ENCODE results near the gene TLE7. TPM values are rescaled to one million over a fixed set of nuclear protein-coding genes. Genes with fewer than 3 reads are reported as not detected.

The TLE7 gene
- not detected in 2 replicates for total RNA-seq (2012; rRNA removed)

GRCh38 chr16:71442051-71442440 is at the start of gene TLE7:
TSS of gene TLE7 (minus strand) at chr16:71442054. CDS start at chr16:71433324, 8,730 bp downstream.
- Histone ChIP-seq H3K9me3 (replicated peaks; ENCODE audit: low read length) (peaks cover 11% of the 10 kb centered on the region), H3K4me1 (ENCODE audit: control insufficient read depth, insufficient read depth, low read length) (no peaks in the 10 kb centered on the region), H3K4me2 (ENCODE audit: low read length) (no peak within 1 kb of the TSS), H3K4me3 (ENCODE audit: low read length) (no peak within 1 kb of the TSS), H3K9ac (ENCODE audit: low read depth, low read length) (no peak within 1 kb of the TSS), H3K36me3 (ENCODE audit: insufficient read depth, low read length) (peaks cover 3% of the 10 kb centered on the region), H3K27me3 (ENCODE audit: control insufficient read depth, insufficient read depth, low read length) (no peaks in the 10 kb centered on the region)

DNA sequence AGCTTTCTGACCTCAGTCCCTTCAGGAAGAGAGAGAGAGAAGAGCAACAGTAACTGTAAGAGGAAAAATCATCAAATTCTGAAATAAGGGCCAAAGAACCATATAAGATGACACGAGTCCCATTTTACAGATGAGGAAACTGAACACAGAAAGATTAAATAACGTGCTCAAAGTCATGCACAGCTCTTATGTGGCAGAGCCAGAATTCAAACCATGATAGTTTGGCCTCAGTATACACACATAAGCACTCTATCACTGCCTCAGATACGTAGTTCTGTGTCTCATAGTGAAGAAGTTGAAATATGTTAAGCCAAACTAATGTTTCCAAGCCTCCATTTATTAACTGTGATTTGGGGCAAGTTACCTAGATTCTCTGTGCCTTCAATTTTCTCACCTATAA is 49.2 kb upstream of the TLE7 start:
- H3K27me3 ChIP-seq (ENCODE audit: control insufficient read depth, insufficient read depth, low read length) = peaks cover 14% of the 10 kb centered on the region
- no peak overlapping the region for H3K9ac ChIP-seq (ENCODE audit: low read depth, low read length)
- no peak overlapping the region for H3K4me3 ChIP-seq (ENCODE audit: low read length)
- H3K4me1 ChIP-seq (ENCODE audit: control insufficient read depth, insufficient read depth, low read length) = no peaks in the 10 kb centered on the region
- H3K36me3 ChIP-seq (ENCODE audit: insufficient read depth, low read length) = no peaks in the 10 kb centered on the region
- H3K9me3 ChIP-seq (replicated peaks; ENCODE audit: low read length) = no peaks in the 10 kb centered on the region
- no peak overlapping the region for H3K4me2 ChIP-seq (ENCODE audit: low read length)

DNA sequence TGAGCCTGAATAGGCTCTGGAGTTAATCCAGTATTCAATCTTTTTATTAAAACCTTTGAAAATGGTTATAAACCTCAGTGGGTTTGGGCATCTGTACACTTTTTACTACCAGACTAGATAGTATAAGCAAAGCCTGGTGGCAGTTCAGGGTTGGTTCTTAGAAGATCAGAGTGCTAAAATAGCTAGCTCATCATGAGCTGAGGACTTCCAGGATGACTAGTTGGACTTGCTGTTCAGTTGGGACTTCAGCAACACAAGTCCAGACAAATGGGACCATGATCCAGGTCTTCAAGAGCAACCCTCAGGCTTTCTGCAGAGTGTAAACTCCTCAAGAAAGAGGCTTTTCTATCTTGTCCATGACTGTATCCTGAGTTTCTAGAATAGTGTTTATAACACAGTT is 48.5 kb upstream of the TLE7 start:
- Histone ChIP-seq H3K27me3 (ENCODE audit: control insufficient read depth, insufficient read depth, low read length) (peaks cover 14% of the 10 kb centered on the region), H3K4me3 (ENCODE audit: low read length) (no peak overlapping the region), H3K4me1 (ENCODE audit: control insufficient read depth, insufficient read depth, low read length) (no peaks in the 10 kb centered on the region), H3K36me3 (ENCODE audit: insufficient read depth, low read length) (no peaks in the 10 kb centered on the region), H3K9ac (ENCODE audit: low read depth, low read length) (no peak overlapping the region), H3K4me2 (ENCODE audit: low read length) (no peak overlapping the region), H3K9me3 (replicated peaks; ENCODE audit: low read length) (no peaks in the 10 kb centered on the region)

DNA sequence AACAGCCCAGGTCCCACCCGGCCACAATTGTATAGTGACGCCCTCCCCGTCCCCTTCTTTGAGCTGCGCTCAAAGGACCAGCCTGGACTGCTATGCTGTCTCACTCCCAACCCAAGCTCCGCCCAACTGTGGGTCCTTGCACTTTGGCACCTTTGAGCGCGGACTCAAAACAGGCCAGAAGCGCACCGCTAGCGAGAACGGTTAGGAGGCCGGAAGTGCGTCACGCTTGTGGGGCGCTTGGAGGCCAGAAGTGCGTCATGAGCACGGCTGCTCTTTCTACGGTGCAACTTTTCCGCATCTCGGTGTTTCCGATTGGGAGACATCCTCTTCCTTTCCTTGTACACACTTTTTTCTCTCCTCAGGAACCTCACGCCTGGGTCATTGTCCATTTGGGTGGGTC is 47.3 kb upstream of the TLE7 start, which contains the start of gene ZNF19:
Gene ZNF19, minus strand, starts transcription at position 203 of the 400 bp plus-strand sequence. CDS start 7,210 bp downstream, outside the sequence.
- Histone ChIP-seq H3K27me3 (ENCODE audit: control insufficient read depth, insufficient read depth, low read length) (peaks cover 14% of the 10 kb centered on the region), H3K4me1 (ENCODE audit: control insufficient read depth, insufficient read depth, low read length) (no peaks in the 10 kb centered on the region), H3K9ac (ENCODE audit: low read depth, low read length) (no peak within 1 kb of the TSS), H3K9me3 (replicated peaks; ENCODE audit: low read length) (no peaks in the 10 kb centered on the region), H3K4me3 (ENCODE audit: low read length) (no peak within 1 kb of the TSS), H3K36me3 (ENCODE audit: insufficient read depth, low read length) (no peaks in the 10 kb centered on the region), H3K4me2 (ENCODE audit: low read length) (no peak within 1 kb of the TSS)

- H3K36me3 ChIP-seq (ENCODE audit: insufficient read depth, low read length) = no peaks in the 10 kb centered on the region
- H3K9me3 ChIP-seq (replicated peaks; ENCODE audit: low read length) = no peaks in the 10 kb centered on the region
- peaks cover 7% of the 10 kb centered on the region for H3K4me1 ChIP-seq (ENCODE audit: control insufficient read depth, insufficient read depth, low read length)
- H3K4me3 ChIP-seq (ENCODE audit: low read length) = peak overlapping the region; percentile 82
- H3K4me2 ChIP-seq (ENCODE audit: low read length) = peak overlapping the region; percentile 88
- H3K9ac ChIP-seq (ENCODE audit: low read depth, low read length) = peak overlapping the region; percentile 93
- no peaks in the 10 kb centered on the region for H3K27me3 ChIP-seq (ENCODE audit: control insufficient read depth, insufficient read depth, low read length)
These were observed 42.4 kb upstream of the TLE7 start for GRCh38 chr16:71484006-71484893.

DNA sequence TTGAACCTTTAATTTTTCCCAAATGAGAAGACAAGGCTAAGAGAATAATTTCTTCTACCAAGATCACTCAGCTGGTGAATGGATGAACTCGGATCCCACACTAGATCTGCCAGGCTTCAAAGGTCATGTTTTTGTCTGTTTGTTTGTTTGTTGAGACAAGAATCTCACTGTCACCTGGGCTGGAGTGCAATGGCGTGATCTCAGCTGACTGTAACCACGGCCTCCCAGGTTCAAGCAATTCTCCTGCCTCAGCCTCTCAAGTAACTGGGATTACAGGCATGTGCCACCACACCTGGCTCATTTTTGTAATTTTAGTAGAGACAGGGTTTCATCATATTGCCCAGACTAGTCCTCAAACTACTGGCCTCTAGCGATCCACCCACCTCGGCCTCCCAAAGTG is 40.7 kb upstream of the TLE7 start:
- Histone ChIP-seq H3K36me3 (ENCODE audit: insufficient read depth, low read length) (peaks cover 4% of the 10 kb centered on the region), H3K27me3 (ENCODE audit: control insufficient read depth, insufficient read depth, low read length) (no peaks in the 10 kb centered on the region), H3K4me1 (ENCODE audit: control insufficient read depth, insufficient read depth, low read length) (peaks cover 7% of the 10 kb centered on the region), H3K4me2 (ENCODE audit: low read length) (no peak overlapping the region), H3K4me3 (ENCODE audit: low read length) (no peak overlapping the region), H3K9ac (ENCODE audit: low read depth, low read length) (no peak overlapping the region), H3K9me3 (replicated peaks; ENCODE audit: low read length) (no peaks in the 10 kb centered on the region)

DNA sequence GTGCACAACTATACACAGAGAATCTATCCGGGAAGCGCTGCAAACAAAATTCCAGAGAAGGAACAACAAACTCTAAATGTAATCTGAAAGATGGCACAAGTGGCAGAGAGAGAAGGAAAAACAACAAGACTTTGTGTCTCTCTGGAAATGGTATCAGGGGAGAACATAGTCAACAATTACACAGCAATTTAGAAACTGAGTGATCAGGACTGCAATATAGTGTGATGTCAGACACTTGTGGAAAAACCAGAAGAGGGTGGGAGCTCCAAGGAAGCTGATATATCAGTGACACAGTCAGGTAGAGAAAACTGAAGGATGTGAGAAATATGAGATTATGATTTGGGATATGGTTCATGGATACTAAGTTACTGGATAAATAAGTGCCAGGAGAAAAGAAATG is 39.1 kb upstream of the TLE7 start:
- Histone ChIP-seq H3K36me3 (ENCODE audit: insufficient read depth, low read length) (peaks cover 20% of the 10 kb centered on the region), H3K9ac (ENCODE audit: low read depth, low read length) (no peak overlapping the region), H3K4me1 (ENCODE audit: control insufficient read depth, insufficient read depth, low read length) (peaks cover 7% of the 10 kb centered on the region), H3K9me3 (replicated peaks; ENCODE audit: low read length) (peaks cover 6% of the 10 kb centered on the region), H3K4me3 (ENCODE audit: low read length) (no peak overlapping the region), H3K4me2 (ENCODE audit: low read length) (no peak overlapping the region), H3K27me3 (ENCODE audit: control insufficient read depth, insufficient read depth, low read length) (no peaks in the 10 kb centered on the region)

GRCh38 chr16:71479420-71479819 is 37.6 kb upstream of the TLE7 start:
- Histone ChIP-seq H3K4me2 (ENCODE audit: low read length) (no peak overlapping the region), H3K9ac (ENCODE audit: low read depth, low read length) (no peak overlapping the region), H3K27me3 (ENCODE audit: control insufficient read depth, insufficient read depth, low read length) (no peaks in the 10 kb centered on the region)

DNA sequence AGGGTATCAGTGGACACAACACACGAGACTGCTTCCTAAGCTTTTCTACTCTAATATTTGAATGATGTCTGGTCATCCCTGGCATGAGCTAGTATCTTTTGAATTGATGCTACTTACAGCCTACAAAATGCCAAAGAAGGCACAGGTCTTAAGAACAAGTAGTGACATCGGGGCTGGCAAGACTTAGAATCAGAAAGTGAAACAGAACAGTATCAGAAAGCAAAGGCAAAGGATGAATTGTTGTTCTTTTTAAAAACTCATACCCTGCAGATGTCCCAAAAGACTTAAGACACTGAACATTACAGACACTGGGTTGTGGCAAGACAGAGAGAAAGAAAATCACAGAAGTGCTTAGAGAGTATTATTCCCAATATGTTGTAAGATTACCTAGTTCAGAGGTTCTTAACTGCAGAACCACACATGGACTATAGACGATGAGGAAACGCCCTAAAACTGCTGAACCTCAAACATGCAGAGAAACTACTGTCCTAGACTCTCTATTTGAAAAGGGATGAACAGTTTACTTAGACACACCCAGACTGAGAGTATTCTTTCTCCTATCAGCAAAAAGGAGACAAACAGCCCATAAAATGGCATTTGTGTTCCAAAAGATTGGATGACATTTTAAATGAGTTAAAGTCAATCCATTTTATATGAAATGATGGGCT is 34.7 kb upstream of the TLE7 start:
- Histone ChIP-seq H3K9ac (ENCODE audit: low read depth, low read length) (no peak overlapping the region), H3K36me3 (ENCODE audit: insufficient read depth, low read length) (peaks cover 27% of the 10 kb centered on the region), H3K9me3 (replicated peaks; ENCODE audit: low read length) (peaks cover 12% of the 10 kb centered on the region)

More at GRCh38 chr16:71479420-71479819, 37.6 kb upstream of the TLE7 start:
- peaks cover 18% of the 10 kb centered on the region for H3K4me1 ChIP-seq (ENCODE audit: control insufficient read depth, insufficient read depth, low read length)
- H3K4me3 ChIP-seq (ENCODE audit: low read length) = no peak overlapping the region
- peaks cover 27% of the 10 kb centered on the region for H3K36me3 ChIP-seq (ENCODE audit: insufficient read depth, low read length)
- H3K9me3 ChIP-seq (replicated peaks; ENCODE audit: low read length) = peaks cover 12% of the 10 kb centered on the region

DNA sequence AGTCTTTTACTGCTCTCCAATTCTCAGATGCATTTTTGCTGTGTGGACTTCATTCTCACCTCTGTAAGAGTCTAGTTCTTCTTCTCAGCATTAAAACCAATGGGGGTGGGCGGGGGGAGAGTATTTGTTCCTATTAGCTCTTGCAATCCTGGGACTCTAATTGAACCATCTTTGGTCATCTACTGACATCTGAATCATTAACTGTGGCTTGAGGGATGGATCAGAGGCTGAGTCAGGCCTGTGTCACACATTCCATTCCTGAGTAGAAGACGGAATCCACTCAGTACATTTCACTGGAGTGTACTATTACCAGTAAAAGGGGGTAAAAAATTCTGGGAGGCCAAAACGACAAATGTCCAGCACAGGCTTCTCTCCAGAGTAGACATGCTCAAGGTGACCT is 33.0 kb upstream of the TLE7 start:
- peaks cover 27% of the 10 kb centered on the region for H3K36me3 ChIP-seq (ENCODE audit: insufficient read depth, low read length)
- H3K9me3 ChIP-seq (replicated peaks; ENCODE audit: low read length) = peaks cover 12% of the 10 kb centered on the region
- peak overlapping the region; percentile 38 for H3K4me2 ChIP-seq (ENCODE audit: low read length)
- peaks cover 39% of the 10 kb centered on the region for H3K4me1 ChIP-seq (ENCODE audit: control insufficient read depth, insufficient read depth, low read length)
- no peaks in the 10 kb centered on the region for H3K27me3 ChIP-seq (ENCODE audit: control insufficient read depth, insufficient read depth, low read length)
- H3K4me3 ChIP-seq (ENCODE audit: low read length) = peak overlapping the region; percentile 11
- peak overlapping the region; percentile 38 for H3K9ac ChIP-seq (ENCODE audit: low read depth, low read length)

More for the DNA sequence above, 34.7 kb upstream of the TLE7 start:
- H3K27me3 ChIP-seq (ENCODE audit: control insufficient read depth, insufficient read depth, low read length) = no peaks in the 10 kb centered on the region
- no peak overlapping the region for H3K4me2 ChIP-seq (ENCODE audit: low read length)
- H3K4me1 ChIP-seq (ENCODE audit: control insufficient read depth, insufficient read depth, low read length) = peaks cover 39% of the 10 kb centered on the region
- H3K4me3 ChIP-seq (ENCODE audit: low read length) = no peak overlapping the region

GRCh38 chr16:71473891-71474290 is 32.0 kb upstream of the TLE7 start:
- Histone ChIP-seq H3K9ac (ENCODE audit: low read depth, low read length) (peak overlapping the region; percentile 38), H3K4me2 (ENCODE audit: low read length) (peak overlapping the region; percentile 36), H3K4me1 (ENCODE audit: control insufficient read depth, insufficient read depth, low read length) (peaks cover 39% of the 10 kb centered on the region), H3K9me3 (replicated peaks; ENCODE audit: low read length) (peaks cover 12% of the 10 kb centered on the region), H3K27me3 (ENCODE audit: control insufficient read depth, insufficient read depth, low read length) (no peaks in the 10 kb centered on the region), H3K4me3 (ENCODE audit: low read length) (peak overlapping the region; percentile 11), H3K36me3 (ENCODE audit: insufficient read depth, low read length) (peaks cover 27% of the 10 kb centered on the region)
